Measurements from ENCODE around the gene NEMP2. TPM values are rescaled to one million over a fixed set of nuclear protein-coding genes. Genes with fewer than 3 reads are reported as not detected.

The NEMP2 gene
- total RNA-seq, 1 experiment from 2014 or later = 12.0 TPM

DNA sequence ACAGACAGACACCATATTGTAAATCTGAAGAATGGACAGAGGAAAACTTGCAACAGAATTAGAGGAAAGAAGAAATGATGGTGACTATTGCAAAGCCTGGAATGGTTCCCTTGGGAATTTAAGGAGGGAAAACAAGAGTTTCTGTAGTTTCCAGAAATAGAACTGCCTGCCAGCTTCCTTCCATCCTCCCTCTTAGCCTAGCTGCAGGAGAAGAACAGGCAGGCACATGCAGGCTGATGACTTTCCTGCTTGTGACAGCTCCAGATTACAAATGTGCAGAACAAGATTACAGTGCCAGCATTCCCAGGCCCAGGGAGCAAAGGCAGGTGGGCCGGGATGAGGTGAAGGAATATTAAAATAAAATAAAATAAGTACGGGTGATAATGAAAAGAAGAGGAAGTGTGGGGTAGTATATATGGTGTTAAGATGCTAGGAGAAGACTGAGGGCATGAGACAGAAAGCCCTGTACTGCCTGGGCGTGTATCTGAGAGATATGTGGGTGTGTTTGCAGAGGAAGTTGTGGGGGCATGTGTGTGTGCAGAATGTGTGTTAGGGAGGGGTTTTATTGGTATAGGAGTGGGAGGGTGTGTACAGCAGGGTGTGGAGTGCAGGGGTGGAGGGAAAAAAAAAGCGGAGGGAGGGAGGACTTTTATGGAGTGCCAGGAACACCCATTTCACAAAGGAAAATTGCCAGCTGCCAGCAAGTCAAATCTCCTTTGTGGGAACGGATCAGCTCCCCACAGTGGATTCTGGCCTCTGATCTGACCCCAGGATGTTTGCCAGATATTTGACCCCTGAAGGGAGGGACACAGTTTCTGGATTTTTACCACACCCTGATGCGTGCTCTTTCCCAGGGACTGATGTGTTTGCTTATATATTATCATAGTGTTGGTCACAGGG is 43.9 kb upstream of the NEMP2 start:
- POLR2A ChIA-PET = no interaction called here
- TF ChIP-seq TCF7L2 (IDR thresholded peaks at IDR 0.05; ENCODE audit: low read depth, low read length) (no peak), POLR2AphosphoS5 (IDR thresholded peaks at IDR 0.05; ENCODE audit: low read depth, low read length) (no peak), SIN3A (IDR thresholded peaks at IDR 0.05; ENCODE audit: borderline replicate concordance, insufficient read depth, low read depth, low read length) (no peak)
- TF ChIP-seq, protein P1, sequence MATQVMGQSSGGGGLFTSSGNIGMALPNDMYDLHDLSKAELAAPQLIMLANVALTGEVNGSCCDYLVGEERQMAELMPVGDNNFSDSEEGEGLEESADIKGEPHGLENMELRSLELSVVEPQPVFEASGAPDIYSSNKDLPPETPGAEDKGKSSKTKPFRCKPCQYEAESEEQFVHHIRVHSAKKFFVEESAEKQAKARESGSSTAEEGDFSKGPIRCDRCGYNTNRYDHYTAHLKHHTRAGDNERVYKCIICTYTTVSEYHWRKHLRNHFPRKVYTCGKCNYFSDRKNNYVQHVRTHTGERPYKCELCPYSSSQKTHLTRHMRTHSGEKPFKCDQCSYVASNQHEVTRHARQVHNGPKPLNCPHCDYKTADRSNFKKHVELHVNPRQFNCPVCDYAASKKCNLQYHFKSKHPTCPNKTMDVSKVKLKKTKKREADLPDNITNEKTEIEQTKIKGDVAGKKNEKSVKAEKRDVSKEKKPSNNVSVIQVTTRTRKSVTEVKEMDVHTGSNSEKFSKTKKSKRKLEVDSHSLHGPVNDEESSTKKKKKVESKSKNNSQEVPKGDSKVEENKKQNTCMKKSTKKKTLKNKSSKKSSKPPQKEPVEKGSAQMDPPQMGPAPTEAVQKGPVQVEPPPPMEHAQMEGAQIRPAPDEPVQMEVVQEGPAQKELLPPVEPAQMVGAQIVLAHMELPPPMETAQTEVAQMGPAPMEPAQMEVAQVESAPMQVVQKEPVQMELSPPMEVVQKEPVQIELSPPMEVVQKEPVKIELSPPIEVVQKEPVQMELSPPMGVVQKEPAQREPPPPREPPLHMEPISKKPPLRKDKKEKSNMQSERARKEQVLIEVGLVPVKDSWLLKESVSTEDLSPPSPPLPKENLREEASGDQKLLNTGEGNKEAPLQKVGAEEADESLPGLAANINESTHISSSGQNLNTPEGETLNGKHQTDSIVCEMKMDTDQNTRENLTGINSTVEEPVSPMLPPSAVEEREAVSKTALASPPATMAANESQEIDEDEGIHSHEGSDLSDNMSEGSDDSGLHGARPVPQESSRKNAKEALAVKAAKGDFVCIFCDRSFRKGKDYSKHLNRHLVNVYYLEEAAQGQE (IDR thresholded peaks at IDR 0.05; ENCODE audit: insufficient read depth in 1 of 2, low read depth in 2 of 2, low read length in 1 of 2) = no peak
- TF ChIP-seq, protein P2, sequence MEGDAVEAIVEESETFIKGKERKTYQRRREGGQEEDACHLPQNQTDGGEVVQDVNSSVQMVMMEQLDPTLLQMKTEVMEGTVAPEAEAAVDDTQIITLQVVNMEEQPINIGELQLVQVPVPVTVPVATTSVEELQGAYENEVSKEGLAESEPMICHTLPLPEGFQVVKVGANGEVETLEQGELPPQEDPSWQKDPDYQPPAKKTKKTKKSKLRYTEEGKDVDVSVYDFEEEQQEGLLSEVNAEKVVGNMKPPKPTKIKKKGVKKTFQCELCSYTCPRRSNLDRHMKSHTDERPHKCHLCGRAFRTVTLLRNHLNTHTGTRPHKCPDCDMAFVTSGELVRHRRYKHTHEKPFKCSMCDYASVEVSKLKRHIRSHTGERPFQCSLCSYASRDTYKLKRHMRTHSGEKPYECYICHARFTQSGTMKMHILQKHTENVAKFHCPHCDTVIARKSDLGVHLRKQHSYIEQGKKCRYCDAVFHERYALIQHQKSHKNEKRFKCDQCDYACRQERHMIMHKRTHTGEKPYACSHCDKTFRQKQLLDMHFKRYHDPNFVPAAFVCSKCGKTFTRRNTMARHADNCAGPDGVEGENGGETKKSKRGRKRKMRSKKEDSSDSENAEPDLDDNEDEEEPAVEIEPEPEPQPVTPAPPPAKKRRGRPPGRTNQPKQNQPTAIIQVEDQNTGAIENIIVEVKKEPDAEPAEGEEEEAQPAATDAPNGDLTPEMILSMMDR (IDR thresholded peaks at IDR 0.05) = no peak
- H3K27ac ChIP-seq (ENCODE audit: low read length) = no peak overlapping the region
- no peaks in the 10 kb centered on the region for H3K27me3 ChIP-seq (ENCODE audit: control insufficient read depth, insufficient read depth, low read length)
- intact Hi-C loops (cut with micrococcal nuclease; ENCODE audit: unreplicated experiment) (no loop called here), in situ Hi-C loops (cut with HindIII; ENCODE audit: low pct_unique_long_range_greater_than_20kb, low sequenced_read_pairs) (no loop called here)
- CTCF ChIA-PET = no interaction called here
- DNase-seq (ENCODE audit: low read depth, low spot score) (no peak), ATAC-seq (peak; percentile 68)
- no TSS peak for BruUV-seq (replicated peaks)
- no peaks in the 10 kb centered on the region for H3K9me3 ChIP-seq (ENCODE audit: control insufficient read depth, insufficient read depth, low read depth, low read length)
- no peak overlapping the region for H3K4me3 ChIP-seq (ENCODE audit: low read depth in 2 of 2, low read length in 2 of 2)
- no peaks in the 10 kb centered on the region for H3K36me3 ChIP-seq (ENCODE audit: control insufficient read depth, insufficient read depth, low read length)
- no peaks in the 10 kb centered on the region; the same call in 1 of the 2 replicates for H3K4me1 ChIP-seq (ENCODE audit: control insufficient read depth, insufficient read depth, low read length)

DNA sequence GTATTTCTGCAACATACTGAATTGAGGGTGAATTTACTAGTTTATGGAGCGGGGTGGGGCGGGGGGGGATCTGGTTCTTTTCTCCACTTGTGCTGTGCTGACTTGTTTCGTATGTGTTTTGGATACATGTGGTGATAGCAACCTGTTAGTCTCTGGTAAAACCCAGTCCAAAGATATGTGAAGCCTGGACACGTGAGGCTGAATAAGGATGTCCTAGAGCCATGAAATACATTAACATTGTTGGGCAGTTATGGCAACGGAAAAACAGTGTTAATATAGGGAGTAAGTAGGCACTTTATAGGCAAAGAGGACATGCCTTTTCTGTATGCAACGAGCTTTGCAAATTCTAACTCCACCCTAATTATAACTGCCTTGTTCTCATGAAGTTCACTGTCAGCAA is 42.1 kb upstream of the NEMP2 start:
- POLR2A ChIA-PET = no interaction called here
- no TSS peak for BruUV-seq (replicated peaks)

More for the DNA sequence above, 42.1 kb upstream of the NEMP2 start:
- Histone ChIP-seq H3K36me3 (ENCODE audit: control insufficient read depth, insufficient read depth, low read length) (no peaks in the 10 kb centered on the region), H3K27ac (ENCODE audit: low read length) (no peak overlapping the region), H3K4me3 (ENCODE audit: low read depth in 2 of 2, low read length in 2 of 2) (no peak overlapping the region), H3K27me3 (ENCODE audit: control insufficient read depth, insufficient read depth, low read length) (no peaks in the 10 kb centered on the region), H3K4me1 (ENCODE audit: control insufficient read depth, insufficient read depth, low read length) (no peaks in the 10 kb centered on the region), H3K9me3 (ENCODE audit: control insufficient read depth, insufficient read depth, low read depth, low read length) (no peaks in the 10 kb centered on the region)
- CTCF ChIA-PET = no interaction called here
- in situ Hi-C loops (cut with HindIII; ENCODE audit: low pct_unique_long_range_greater_than_20kb, low sequenced_read_pairs) (no loop called here), intact Hi-C loops (cut with micrococcal nuclease; ENCODE audit: unreplicated experiment) (no loop called here)
- ATAC-seq = no peak
- TF ChIP-seq, protein P2 (IDR thresholded peaks at IDR 0.05) = no peak
- TF ChIP-seq SIN3A (IDR thresholded peaks at IDR 0.05; ENCODE audit: borderline replicate concordance, insufficient read depth, low read depth, low read length) (no peak), TCF7L2 (IDR thresholded peaks at IDR 0.05; ENCODE audit: low read depth, low read length) (no peak), POLR2AphosphoS5 (IDR thresholded peaks at IDR 0.05; ENCODE audit: low read depth, low read length) (no peak)
- TF ChIP-seq, protein P1 (IDR thresholded peaks at IDR 0.05; ENCODE audit: insufficient read depth in 1 of 2, low read depth in 2 of 2, low read length in 1 of 2) = no peak
- DNase-seq (ENCODE audit: low read depth, low spot score) = no peak

Data from Panc1 (cell line).